ENCODE results near the gene THTPA.

DNA sequence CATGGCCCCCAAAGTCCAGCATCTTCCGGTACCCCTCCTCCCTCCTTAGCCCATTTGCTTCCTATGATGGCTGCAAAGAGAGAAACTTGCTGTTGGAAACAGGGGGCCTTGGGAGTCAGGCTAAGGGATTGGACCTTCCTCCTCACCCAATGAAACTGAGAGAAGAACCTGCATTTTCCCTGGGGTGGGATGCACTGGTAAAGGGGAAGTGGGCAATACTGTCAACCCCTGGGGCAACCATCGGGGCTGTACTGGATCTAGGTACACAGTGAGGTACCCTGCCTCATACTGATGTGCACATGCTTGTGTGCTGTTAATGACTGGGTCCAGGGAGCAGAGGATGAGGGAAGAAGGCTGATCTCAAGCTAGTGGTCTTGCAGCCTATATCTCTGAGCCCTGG is 33.5 kb downstream of the THTPA start:
- TF ChIP-seq CTCF (IDR thresholded peaks at IDR 0.05) (no peak), POLR2A (IDR thresholded peaks at IDR 0.05) (no peak), EP300 (IDR thresholded peaks at IDR 0.05) (no peak)
